Astrocyte of the cerebellum (primary cell): Measurements from ENCODE around the gene ZC3H10.
"Not testable (repeated sequence)": the region's sequence is repeated elsewhere in the genome, so short reads cannot be mapped to it uniquely, and the experiment has no call there.

Source experiments
- DNase-seq: peaks from one replicate; pipeline ENCODE4 v3.0.0-alpha.2; 2011; ENCODE audit warnings: low read depth
- H3K4me3 ChIP-seq: 2 replicates; pipeline ENCODE4 v1.5.1; 2011; ENCODE audit warnings: mild to moderate bottlenecking, low read depth, low read length, moderate library complexity
- CTCF ChIP-seq: IDR thresholded peaks from 2 replicates; pipeline ENCODE4 v1.5.1; 2012; ENCODE audit warnings: low read length, low read depth, moderate library complexity, mild to moderate bottlenecking; ENCODE audit errors: missing control alignments
- in situ Hi-C: cut with HindIII; loops from 2 replicates; pipeline ENCODE4 v1.10.0; 2017; ENCODE audit warnings: low sequenced_read_pairs

Gene ZC3H10

GRCh38 chr12:56117778-56118687 lies at the start of gene ZC3H10:
TSS of gene ZC3H10 (plus strand) at chr12:56118266. CDS start at chr12:56120563, 2,297 bp downstream.
- TF ChIP-seq CTCF = peak; percentile 60
- peak within 1 kb of the TSS; percentile 83 for H3K4me3 ChIP-seq
- in situ Hi-C loops = loop anchor here (5.0 kb wide), 1 partner anchor 74 kb away; no protein-coding TSS in a partner anchor
- DNase-seq = peak; percentile 98

- TF ChIP-seq CTCF = no peak
- H3K4me3 ChIP-seq = no peak overlapping the region
- in situ Hi-C loops = no loop called here
- no peak for DNase-seq
These were observed 46.4 kb upstream of the ZC3H10 start for GRCh38 chr12:56071648-56072047.

- TF ChIP-seq CTCF = no peak
- in situ Hi-C loops = no loop called here
These were observed 43.7 kb upstream of the ZC3H10 start for GRCh38 chr12:56074396-56074795.

GRCh38 chr12:56077966-56078365 lies 40.1 kb upstream of the ZC3H10 start:
- DNase-seq, H3K4me3 ChIP-seq, in situ Hi-C loops: not testable (repeated sequence)

More at GRCh38 chr12:56074396-56074795, 43.7 kb upstream of the ZC3H10 start:
- no peak overlapping the region for H3K4me3 ChIP-seq
- no peak for DNase-seq

GRCh38 chr12:56078427-56078826 lies 39.6 kb upstream of the ZC3H10 start:
- no peak for TF ChIP-seq CTCF
- in situ Hi-C loops = no loop called here

GRCh38 chr12:56078931-56079722 lies 38.9 kb upstream of the ZC3H10 start:
- H3K4me3 ChIP-seq = peak overlapping the region; percentile 52
- TF ChIP-seq CTCF = peak; percentile 86
- in situ Hi-C loops = no loop called here
- peak; percentile 49 for DNase-seq

More at GRCh38 chr12:56078427-56078826, 39.6 kb upstream of the ZC3H10 start:
- no peak overlapping the region for H3K4me3 ChIP-seq
- no peak for DNase-seq
